Measurements from ENCODE around the gene SBF2.
"Not testable (repeated sequence)": the region's sequence is repeated elsewhere in the genome, so short reads cannot be mapped to it uniquely, and the experiment has no call there.

SBF2 gene

DNA sequence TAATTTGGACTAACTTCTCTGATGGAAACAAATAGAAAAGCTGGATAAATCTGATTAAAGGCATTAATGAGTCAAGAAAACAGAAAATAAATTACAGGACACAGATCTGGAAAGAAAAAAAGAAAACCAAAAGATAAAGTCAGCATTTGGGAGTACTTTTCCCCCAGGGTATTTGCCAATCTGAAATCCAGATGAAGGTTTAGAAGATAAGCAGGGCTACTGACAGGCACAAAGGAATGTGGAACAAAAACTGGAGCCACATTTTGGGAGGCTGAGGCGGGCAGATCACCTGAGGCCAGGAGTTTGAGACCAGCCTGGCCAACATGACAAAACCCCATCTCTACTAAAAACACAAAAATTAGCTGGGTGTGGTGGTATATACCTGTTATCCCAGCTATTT lies 57.2 kb downstream of the SBF2 start:
- Histone ChIP-seq H3K9me3 (replicated peaks; ENCODE audit: low read length) (no peaks in the 10 kb centered on the region), H3K9ac (ENCODE audit: low read depth, low read length) (no peak overlapping the region)

DNA sequence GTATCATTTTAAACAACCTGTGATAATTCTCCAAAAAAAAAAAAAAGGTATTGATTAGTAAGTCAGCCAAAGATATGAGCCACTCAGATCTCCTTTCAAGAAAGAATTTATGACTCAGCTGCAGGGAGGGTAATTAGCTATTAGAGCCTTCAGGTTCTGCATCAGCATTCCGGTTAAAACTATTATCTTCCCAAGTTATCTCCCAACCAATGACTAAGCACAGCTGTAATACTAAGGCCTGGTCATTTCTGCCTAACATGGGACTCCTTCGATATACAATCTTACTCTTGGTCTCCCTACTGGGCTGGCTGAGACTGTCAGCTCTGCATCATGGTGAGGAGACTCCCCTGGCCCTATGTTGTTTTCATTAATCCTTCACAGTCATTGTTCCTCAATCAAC lies 60.4 kb downstream of the SBF2 start:
- no peak overlapping the region for H3K4me2 ChIP-seq (ENCODE audit: low read length)
- no peak overlapping the region for H3K9ac ChIP-seq (ENCODE audit: low read depth, low read length)
- H3K36me3 ChIP-seq (ENCODE audit: insufficient read depth, low read length): no peaks in the 10 kb centered on the region
- H3K4me1 ChIP-seq (ENCODE audit: control insufficient read depth, insufficient read depth, low read length): peaks cover 9% of the 10 kb centered on the region
- H3K27me3 ChIP-seq (ENCODE audit: control insufficient read depth, insufficient read depth, low read length): no peaks in the 10 kb centered on the region
- no peak overlapping the region for H3K4me3 ChIP-seq (ENCODE audit: low read length)
- H3K9me3 ChIP-seq (replicated peaks; ENCODE audit: low read length): no peaks in the 10 kb centered on the region

More for the DNA sequence above, 57.2 kb downstream of the SBF2 start:
- no peak overlapping the region for H3K4me3 ChIP-seq (ENCODE audit: low read length)
- no peaks in the 10 kb centered on the region for H3K27me3 ChIP-seq (ENCODE audit: control insufficient read depth, insufficient read depth, low read length)
- no peak overlapping the region for H3K4me2 ChIP-seq (ENCODE audit: low read length)
- no peaks in the 10 kb centered on the region for H3K36me3 ChIP-seq (ENCODE audit: insufficient read depth, low read length)
- H3K4me1 ChIP-seq (ENCODE audit: control insufficient read depth, insufficient read depth, low read length): peaks cover 9% of the 10 kb centered on the region

GRCh38 chr11:10232756-10233155 lies 61.3 kb downstream of the SBF2 start:
- peaks cover 9% of the 10 kb centered on the region for H3K4me1 ChIP-seq (ENCODE audit: control insufficient read depth, insufficient read depth, low read length)
- H3K4me3 ChIP-seq (ENCODE audit: low read length): no peak overlapping the region
- no peaks in the 10 kb centered on the region for H3K27me3 ChIP-seq (ENCODE audit: control insufficient read depth, insufficient read depth, low read length)
- H3K36me3 ChIP-seq (ENCODE audit: insufficient read depth, low read length): no peaks in the 10 kb centered on the region
- H3K9ac ChIP-seq (ENCODE audit: low read depth, low read length): no peak overlapping the region
- no peak overlapping the region for H3K4me2 ChIP-seq (ENCODE audit: low read length)
- no peaks in the 10 kb centered on the region for H3K9me3 ChIP-seq (replicated peaks; ENCODE audit: low read length)

DNA sequence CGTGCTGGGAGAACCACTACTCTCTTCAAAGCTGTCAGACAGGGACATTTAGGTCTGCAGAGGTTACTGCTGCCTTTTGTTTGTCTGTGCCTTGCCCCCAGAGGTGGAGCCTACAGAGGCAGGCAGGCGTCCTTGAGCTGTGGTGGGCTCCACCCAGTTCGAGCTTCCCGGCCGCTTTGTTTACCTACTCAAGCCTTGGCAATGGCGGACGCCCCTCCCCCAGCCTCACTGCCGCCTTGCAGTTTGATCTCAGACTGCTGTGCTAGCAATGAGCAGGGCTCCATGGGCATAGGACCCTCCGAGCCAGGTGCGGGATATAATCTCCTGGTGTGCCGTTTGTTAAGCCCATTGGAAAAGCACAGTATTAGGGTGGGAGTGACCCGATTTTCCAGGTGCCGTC lies 62.2 kb downstream of the SBF2 start:
- H3K4me3 ChIP-seq (ENCODE audit: low read length); H3K36me3 ChIP-seq (ENCODE audit: insufficient read depth, low read length); H3K27me3 ChIP-seq (ENCODE audit: control insufficient read depth, insufficient read depth, low read length): not testable (repeated sequence)

DNA sequence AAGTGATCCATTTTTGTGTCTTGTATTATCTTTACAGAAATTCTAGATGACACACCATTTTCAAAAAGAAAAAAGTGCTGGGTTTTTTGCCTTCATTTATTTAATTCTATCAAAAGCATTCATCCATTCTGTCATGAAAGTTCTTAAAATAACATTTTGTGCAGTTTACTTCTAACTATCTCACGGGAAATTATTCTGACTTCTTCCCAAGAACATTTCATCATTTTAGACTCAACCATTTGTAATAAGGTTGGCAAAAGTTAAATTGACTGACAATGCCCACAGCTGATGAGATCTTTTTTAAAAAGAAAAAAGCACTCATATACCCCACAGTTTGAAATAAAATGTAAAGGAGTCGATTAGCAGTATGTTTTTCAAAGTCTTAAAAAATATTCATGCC lies 68.5 kb downstream of the SBF2 start:
- no peak overlapping the region for H3K4me3 ChIP-seq (ENCODE audit: low read length)
- no peaks in the 10 kb centered on the region for H3K27me3 ChIP-seq (ENCODE audit: control insufficient read depth, insufficient read depth, low read length)
- no peaks in the 10 kb centered on the region for H3K9me3 ChIP-seq (replicated peaks; ENCODE audit: low read length)
- H3K9ac ChIP-seq (ENCODE audit: low read depth, low read length): no peak overlapping the region
- H3K4me2 ChIP-seq (ENCODE audit: low read length): no peak overlapping the region
- peaks cover 5% of the 10 kb centered on the region for H3K4me1 ChIP-seq (ENCODE audit: control insufficient read depth, insufficient read depth, low read length)
- H3K36me3 ChIP-seq (ENCODE audit: insufficient read depth, low read length): no peaks in the 10 kb centered on the region

More for the DNA sequence above, 62.2 kb downstream of the SBF2 start:
- H3K4me1 ChIP-seq (ENCODE audit: control insufficient read depth, insufficient read depth, low read length); H3K9ac ChIP-seq (ENCODE audit: low read depth, low read length); H3K9me3 ChIP-seq (replicated peaks; ENCODE audit: low read length); H3K4me2 ChIP-seq (ENCODE audit: low read length): not testable (repeated sequence)

- H3K4me2 ChIP-seq (ENCODE audit: low read length): no peak overlapping the region
- no peak overlapping the region for H3K4me3 ChIP-seq (ENCODE audit: low read length)
- H3K36me3 ChIP-seq (ENCODE audit: insufficient read depth, low read length): no peaks in the 10 kb centered on the region
- H3K27me3 ChIP-seq (ENCODE audit: control insufficient read depth, insufficient read depth, low read length): no peaks in the 10 kb centered on the region
- peaks cover 5% of the 10 kb centered on the region for H3K4me1 ChIP-seq (ENCODE audit: control insufficient read depth, insufficient read depth, low read length)
- H3K9ac ChIP-seq (ENCODE audit: low read depth, low read length): no peak overlapping the region
- no peaks in the 10 kb centered on the region for H3K9me3 ChIP-seq (replicated peaks; ENCODE audit: low read length)
Measured at GRCh38 chr11:10222399-10222798, 71.6 kb downstream of the SBF2 start.

DNA sequence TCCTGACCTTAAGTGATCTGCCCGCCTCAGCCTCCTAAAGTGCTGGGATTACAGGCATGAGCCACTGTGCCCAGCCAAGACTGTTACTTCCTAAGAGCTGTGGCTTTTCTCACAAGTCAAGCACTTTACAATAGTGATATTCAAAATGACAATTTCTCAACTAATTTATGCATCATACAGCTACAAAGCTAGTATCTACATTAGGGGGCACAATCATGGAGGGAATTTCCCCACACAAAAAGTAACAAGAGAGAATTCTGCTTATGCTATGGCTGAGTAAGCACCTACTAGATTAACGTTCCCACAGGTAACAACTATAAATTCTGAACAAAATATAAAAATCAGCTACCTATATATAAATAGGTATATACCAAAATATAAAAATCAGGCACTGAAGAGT lies 72.7 kb downstream of the SBF2 start:
- Histone ChIP-seq H3K4me1 (ENCODE audit: control insufficient read depth, insufficient read depth, low read length) (peaks cover 5% of the 10 kb centered on the region), H3K9ac (ENCODE audit: low read depth, low read length) (no peak overlapping the region), H3K27me3 (ENCODE audit: control insufficient read depth, insufficient read depth, low read length) (no peaks in the 10 kb centered on the region)

GRCh38 chr11:10211470-10211869 lies 82.5 kb downstream of the SBF2 start:
- H3K9ac ChIP-seq (ENCODE audit: low read depth, low read length): no peak overlapping the region
- no peak overlapping the region for H3K4me2 ChIP-seq (ENCODE audit: low read length)
- H3K4me1 ChIP-seq (ENCODE audit: control insufficient read depth, insufficient read depth, low read length): no peaks in the 10 kb centered on the region
- no peaks in the 10 kb centered on the region for H3K36me3 ChIP-seq (ENCODE audit: insufficient read depth, low read length)
- no peaks in the 10 kb centered on the region for H3K27me3 ChIP-seq (ENCODE audit: control insufficient read depth, insufficient read depth, low read length)
- H3K9me3 ChIP-seq (replicated peaks; ENCODE audit: low read length): no peaks in the 10 kb centered on the region
- H3K4me3 ChIP-seq (ENCODE audit: low read length): no peak overlapping the region

More for the DNA sequence above, 72.7 kb downstream of the SBF2 start:
- Histone ChIP-seq H3K9me3 (replicated peaks; ENCODE audit: low read length) (no peaks in the 10 kb centered on the region), H3K4me2 (ENCODE audit: low read length) (no peak overlapping the region), H3K36me3 (ENCODE audit: insufficient read depth, low read length) (no peaks in the 10 kb centered on the region), H3K4me3 (ENCODE audit: low read length) (no peak overlapping the region)

- H3K4me1 ChIP-seq (ENCODE audit: control insufficient read depth, insufficient read depth, low read length): peaks cover 6% of the 10 kb centered on the region
- no peaks in the 10 kb centered on the region for H3K9me3 ChIP-seq (replicated peaks; ENCODE audit: low read length)
- no peaks in the 10 kb centered on the region for H3K27me3 ChIP-seq (ENCODE audit: control insufficient read depth, insufficient read depth, low read length)
- H3K36me3 ChIP-seq (ENCODE audit: insufficient read depth, low read length): no peaks in the 10 kb centered on the region
- H3K4me3 ChIP-seq (ENCODE audit: low read length): no peak overlapping the region
- no peak overlapping the region for H3K9ac ChIP-seq (ENCODE audit: low read depth, low read length)
- H3K4me2 ChIP-seq (ENCODE audit: low read length): no peak overlapping the region
Measured at GRCh38 chr11:10209326-10209725, 84.7 kb downstream of the SBF2 start.

DNA sequence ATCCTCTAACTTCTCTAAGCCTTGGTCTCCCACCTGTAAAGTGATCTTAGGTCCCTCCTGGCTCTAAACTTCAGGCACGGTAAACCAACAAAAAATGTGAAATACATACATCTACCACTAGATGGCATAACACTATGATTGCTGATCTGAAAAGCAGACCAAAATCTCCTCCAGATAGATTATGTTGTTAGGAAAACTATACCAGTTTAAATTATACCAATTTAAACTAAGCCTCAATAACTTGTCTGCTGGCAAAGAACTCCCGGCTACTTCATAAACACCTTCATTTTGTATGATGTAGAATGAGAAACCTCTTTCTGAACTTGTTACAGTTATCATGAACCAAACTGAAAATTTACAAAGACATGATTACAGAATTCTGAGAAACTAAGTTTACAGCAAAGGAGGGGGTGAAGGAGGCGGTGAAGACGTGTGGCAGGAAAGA lies 85.9 kb downstream of the SBF2 start:
- Histone ChIP-seq H3K9ac (ENCODE audit: low read depth, low read length) (no peak overlapping the region), H3K4me1 (ENCODE audit: control insufficient read depth, insufficient read depth, low read length) (peaks cover 6% of the 10 kb centered on the region), H3K4me2 (ENCODE audit: low read length) (no peak overlapping the region), H3K36me3 (ENCODE audit: insufficient read depth, low read length) (no peaks in the 10 kb centered on the region), H3K9me3 (replicated peaks; ENCODE audit: low read length) (peaks cover 3% of the 10 kb centered on the region), H3K27me3 (ENCODE audit: control insufficient read depth, insufficient read depth, low read length) (no peaks in the 10 kb centered on the region), H3K4me3 (ENCODE audit: low read length) (no peak overlapping the region)

- no peaks in the 10 kb centered on the region for H3K27me3 ChIP-seq (ENCODE audit: control insufficient read depth, insufficient read depth, low read length)
- peaks cover 3% of the 10 kb centered on the region for H3K9me3 ChIP-seq (replicated peaks; ENCODE audit: low read length)
- no peak overlapping the region for H3K4me3 ChIP-seq (ENCODE audit: low read length)
- H3K9ac ChIP-seq (ENCODE audit: low read depth, low read length): no peak overlapping the region
- H3K4me1 ChIP-seq (ENCODE audit: control insufficient read depth, insufficient read depth, low read length): peaks cover 6% of the 10 kb centered on the region
- no peaks in the 10 kb centered on the region for H3K36me3 ChIP-seq (ENCODE audit: insufficient read depth, low read length)
- no peak overlapping the region for H3K4me2 ChIP-seq (ENCODE audit: low read length)
Measured at GRCh38 chr11:10205928-10206327, 88.1 kb downstream of the SBF2 start.

DNA sequence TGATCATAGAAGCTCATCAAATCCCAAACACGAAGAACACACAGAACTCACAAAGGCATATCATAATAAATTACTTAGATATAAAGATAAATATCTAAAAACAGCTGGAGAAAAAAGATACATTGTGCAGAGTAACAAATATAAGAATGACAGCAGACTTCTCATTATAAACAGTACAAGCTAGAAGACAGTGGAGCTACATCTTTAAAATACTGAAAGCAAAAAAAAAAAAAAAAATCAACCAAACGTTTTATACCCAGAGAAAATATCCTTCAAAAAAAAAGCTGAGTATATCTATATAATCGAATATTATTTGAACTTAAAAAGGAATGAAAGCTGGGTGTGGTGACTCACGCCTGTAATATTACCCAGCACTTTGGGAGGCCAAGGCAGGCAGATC lies 90.0 kb downstream of the SBF2 start:
- Histone ChIP-seq H3K27me3 (ENCODE audit: control insufficient read depth, insufficient read depth, low read length) (no peaks in the 10 kb centered on the region), H3K36me3 (ENCODE audit: insufficient read depth, low read length) (no peaks in the 10 kb centered on the region), H3K4me1 (ENCODE audit: control insufficient read depth, insufficient read depth, low read length) (peaks cover 6% of the 10 kb centered on the region), H3K4me3 (ENCODE audit: low read length) (no peak overlapping the region), H3K9ac (ENCODE audit: low read depth, low read length) (no peak overlapping the region), H3K4me2 (ENCODE audit: low read length) (no peak overlapping the region), H3K9me3 (replicated peaks; ENCODE audit: low read length) (peaks cover 3% of the 10 kb centered on the region)
